Ovary (tissue), 3 donors: ENCODE data around the gene PTPRN2.
"Not testable (repeated sequence)": the region's sequence is repeated elsewhere in the genome, so short reads cannot be mapped to it uniquely, and the experiment has no call there.

Experiments
- CTCF ChIP-seq, 3 donors: fragments of 450-650 bp in 2 of 3; fragments of 200-600 bp in 1 of 3; IDR thresholded peaks; one replicate each; pipeline versions ENCODE4 v1.5.1 to v1.8.0; 2016 to 2022; ENCODE audit warnings: antibody characterized with exemption in 3 of 3, mild to moderate bottlenecking in 1 of 3
- EP300 ChIP-seq: sonication (generic); formaldehyde crosslinking; IDR thresholded peaks from one replicate; pipeline ENCODE4 v1.6.1; 2017; ENCODE audit warnings: antibody characterized with exemption
- donor health status: DM: no; HTN: no; CAD: no.

DNA sequence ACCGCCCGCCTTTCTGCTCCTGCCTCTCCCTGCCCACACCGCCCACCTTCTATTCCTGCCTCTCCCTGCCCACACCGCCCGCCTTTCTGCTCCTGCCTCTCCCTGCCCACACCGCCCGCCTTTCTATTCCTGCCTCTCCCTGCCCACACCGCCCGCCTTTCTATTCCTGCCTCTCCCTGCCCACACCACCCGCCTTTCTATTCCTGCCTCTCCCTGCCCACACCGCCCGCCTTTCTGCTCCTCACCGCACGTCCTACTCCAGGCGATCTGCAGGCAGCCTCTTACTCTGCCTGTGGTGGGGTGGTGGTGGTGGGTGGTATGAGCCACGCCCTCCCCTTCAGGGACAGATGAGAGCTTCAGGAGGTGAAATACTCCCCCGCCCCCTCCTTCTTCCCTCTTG lies 436.4 kb downstream of the PTPRN2 start:
- TF ChIP-seq EP300; CTCF (IDR thresholded peaks at IDR 0.05): not testable (repeated sequence)
